ENCODE results near the gene SFXN3. TPM values are rescaled to one million over a fixed set of nuclear protein-coding genes. Genes with fewer than 3 reads are reported as not detected.

Gene SFXN3
- total and polyA plus RNA-seq, 10 of the 15 experiments (the other 5 are each of a cell fraction or from before 2014, with no cell fraction given), result 0.05 to 11.3 (median 1.2) TPM

- no peaks in the 10 kb centered on the region for H3K36me3 ChIP-seq (ENCODE audit: control insufficient read depth in 2 of 2, insufficient read depth in 2 of 2, low read length in 1 of 2)
- H4K20me1 ChIP-seq (ENCODE audit: control insufficient read depth, insufficient read depth), result no peaks in the 10 kb centered on the region
- no peak overlapping the region for H3K4me3 ChIP-seq
- no TSS peak for BruUV-seq (replicated peaks)
- peaks cover 13% of the 10 kb centered on the region for H3K79me2 ChIP-seq (ENCODE audit: control insufficient read depth, insufficient read depth, low read length)
- no peaks in the 10 kb centered on the region for H3K27me3 ChIP-seq (replicated peaks in 1 of 2; ENCODE audit: control insufficient read depth in 2 of 2, insufficient read depth in 2 of 2, low read length in 1 of 2)
- intact Hi-C loops (cut with micrococcal nuclease; ENCODE audit: unreplicated experiment) (no loop called here), in situ Hi-C loops (cut with MboI) (no loop called here)
- 97% methylated on average over 5 of the region's 5 CpGs for WGBS (ENCODE audit: insufficient coverage, insufficient replicate concordance, low lambda C conversion rate, missing lambda C conversion rate)
- CTCF ChIA-PET, result interaction anchor here (0.5 to 24.4 kb wide), 7 partner anchors 5 to 108 kb away, joined by 3 to 885 read pairs (median 3); partner anchors contain the start of genes KAZALD1, PDZD7 and SFXN3
- TF ChIP-seq ETV6 (conservative IDR thresholded peaks at IDR 0.05 in 1 of 2, IDR thresholded peaks at IDR 0.05 in 1 of 2; ENCODE audit: borderline replicate concordance in 1 of 2, low read depth in 1 of 2), result no peak
- TF ChIP-seq FOXK2 (IDR thresholded peaks at IDR 0.05), result no peak
- no peak for TF ChIP-seq EZH2 (IDR thresholded peaks at IDR 0.05; ENCODE audit: borderline replicate concordance, control insufficient read depth, low read depth, low read length)
- TF ChIP-seq, protein P1, sequence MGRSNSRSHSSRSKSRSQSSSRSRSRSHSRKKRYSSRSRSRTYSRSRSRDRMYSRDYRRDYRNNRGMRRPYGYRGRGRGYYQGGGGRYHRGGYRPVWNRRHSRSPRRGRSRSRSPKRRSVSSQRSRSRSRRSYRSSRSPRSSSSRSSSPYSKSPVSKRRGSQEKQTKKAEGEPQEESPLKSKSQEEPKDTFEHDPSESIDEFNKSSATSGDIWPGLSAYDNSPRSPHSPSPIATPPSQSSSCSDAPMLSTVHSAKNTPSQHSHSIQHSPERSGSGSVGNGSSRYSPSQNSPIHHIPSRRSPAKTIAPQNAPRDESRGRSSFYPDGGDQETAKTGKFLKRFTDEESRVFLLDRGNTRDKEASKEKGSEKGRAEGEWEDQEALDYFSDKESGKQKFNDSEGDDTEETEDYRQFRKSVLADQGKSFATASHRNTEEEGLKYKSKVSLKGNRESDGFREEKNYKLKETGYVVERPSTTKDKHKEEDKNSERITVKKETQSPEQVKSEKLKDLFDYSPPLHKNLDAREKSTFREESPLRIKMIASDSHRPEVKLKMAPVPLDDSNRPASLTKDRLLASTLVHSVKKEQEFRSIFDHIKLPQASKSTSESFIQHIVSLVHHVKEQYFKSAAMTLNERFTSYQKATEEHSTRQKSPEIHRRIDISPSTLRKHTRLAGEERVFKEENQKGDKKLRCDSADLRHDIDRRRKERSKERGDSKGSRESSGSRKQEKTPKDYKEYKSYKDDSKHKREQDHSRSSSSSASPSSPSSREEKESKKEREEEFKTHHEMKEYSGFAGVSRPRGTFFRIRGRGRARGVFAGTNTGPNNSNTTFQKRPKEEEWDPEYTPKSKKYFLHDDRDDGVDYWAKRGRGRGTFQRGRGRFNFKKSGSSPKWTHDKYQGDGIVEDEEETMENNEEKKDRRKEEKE (IDR thresholded peaks at IDR 0.05), result no peak
- no peak for TF ChIP-seq IRF3 (IDR thresholded peaks at IDR 0.05)
- no peak for TF ChIP-seq NR2C2 (IDR thresholded peaks at IDR 0.05; ENCODE audit: borderline replicate concordance, control insufficient read depth, insufficient read length, low read depth)
- SMC1A ChIA-PET (ENCODE audit: uncharacterized antibody, unreplicated experiment), result interaction anchor here (1.9 to 4.0 kb wide), 2 partner anchors 12 to 88 kb away, joined by 4 to 45 read pairs; no protein-coding TSS in a partner anchor
- H3K4me1 ChIP-seq (ENCODE audit: control insufficient read depth, insufficient read depth, low read length), result peaks cover 12% of the 10 kb centered on the region
- H3K9ac ChIP-seq (ENCODE audit: control insufficient read depth, insufficient read depth, low read length), result no peak overlapping the region
- ATAC-seq (no peak), FAIRE-seq (no peak), DNase-seq (ENCODE audit: low read depth, low spot score) (no peak)
- RAD21 ChIA-PET (ENCODE audit: unreplicated experiment), result interaction anchor here (1.4 to 2.3 kb wide), 3 partner anchors 12 to 14 kb away, joined by 7 to 17 read pairs (median 7); no protein-coding TSS in a partner anchor
- no peak overlapping the region for H3K4me2 ChIP-seq (ENCODE audit: control insufficient read depth, insufficient read depth)
- no peak overlapping the region for H3K27ac ChIP-seq (ENCODE audit: control insufficient read depth, insufficient read depth)
- H2AFZ ChIP-seq (ENCODE audit: control insufficient read depth, low read depth, low read length), result no peak overlapping the region
- H3K9me3 ChIP-seq (replicated peaks; ENCODE audit: control insufficient read depth, insufficient read depth, low read length), result no peaks in the 10 kb centered on the region
- POLR2A ChIA-PET, result no interaction called here
These were observed 23.8 kb downstream of the SFXN3 start for GRCh38 chr10:101054876-101055275.
